Endothelial cell of umbilical vein (primary cell): Measurements from ENCODE around the gene PCSK6. TPM values are rescaled to one million over a fixed set of nuclear protein-coding genes. Genes with fewer than 3 reads are reported as not detected.

Source experiments
- BruUV-seq: library from RNA; stranded (reverse); fragments of 400-500 nt; replicated peaks from 2 replicates; lab custom pipeline; 2021; lab: Mats Ljungman, UMichigan
- CTCF ChIA-PET: fragments of 300-600, 350-600 bp; sonication (Branson Sonifier 250); formaldehyde crosslinking; loops from one replicate; lab custom pipeline; 2021; ENCODE audit warnings: antibody characterized with exemption, inconsistent platforms; lab: Charles Lee
- POLR2A ChIA-PET: fragments of 300-600, 350-600 bp; sonication (Branson Sonifier 250); formaldehyde crosslinking; loops from one replicate; lab custom pipeline; 2021; ENCODE audit warnings: antibody characterized with exemption, inconsistent platforms; lab: Charles Lee
- DNase-seq: peaks from one replicate; pipeline ENCODE4 v3.0.0-alpha.2; 2011; ENCODE audit warnings: low read depth, low spot score
- FAIRE-seq: peaks from 2 replicates; lab custom pipeline; 2011; peaks lifted over from hg19 to GRCh38; lab: Jason Lieb, UNC
- H2AFZ ChIP-seq: 2 replicates; pipeline ENCODE4 v1.6.0; 2012; ENCODE audit warnings: low read depth, low read length, control low read depth, inconsistent platforms
- H3K27ac ChIP-seq: 2 replicates; pipeline ENCODE4 v1.5.1; 2011; ENCODE audit warnings: low read depth, mild to moderate bottlenecking, control low read depth, low read length, moderate library complexity; ENCODE audit not compliant: insufficient read depth
- H3K27me3 ChIP-seq, 2 experiments: 2 replicates each; pipeline versions ENCODE4 v1.6.0 to v1.6.1; 2011; ENCODE audit warnings: low read length in 2 of 2, mixed read lengths in 1 of 2; ENCODE audit not compliant: control insufficient read depth in 2 of 2, insufficient read depth in 2 of 2
- H3K36me3 ChIP-seq, 2 experiments: 2 replicates in 1 of 2; 3 replicates in 1 of 2; pipeline ENCODE4 v1.5.1; 2011; ENCODE audit warnings: low read length in 2 of 2, mild to moderate bottlenecking in 1 of 2, moderate library complexity in 1 of 2; ENCODE audit not compliant: control insufficient read depth in 2 of 2, insufficient read depth in 2 of 2; ENCODE audit errors: extremely low read depth in 1 of 2
- H3K4me1 ChIP-seq: 3 replicates; pipeline ENCODE4 v1.5.1; 2011; ENCODE audit warnings: mild to moderate bottlenecking, low read length; ENCODE audit not compliant: control insufficient read depth, insufficient read depth; ENCODE audit errors: extremely low read depth
- H3K4me2 ChIP-seq: 2 replicates; pipeline ENCODE4 v1.6.1; 2011; ENCODE audit warnings: low read length, control low read depth, mixed read lengths; ENCODE audit not compliant: insufficient read depth
- H3K4me3 ChIP-seq, 3 experiments: fragments of 200-600 bp in 1 of 3; sonication (generic), shearing (Covaris generic) in 1 of 3; replicated peaks in 1 of 3; 2 replicates each; pipeline ENCODE4 v1.5.1; 2011 to 2016; ENCODE audit warnings: control low read depth in 3 of 3, low read length in 3 of 3, mild to moderate bottlenecking in 2 of 3, inconsistent platforms in 1 of 3, low read depth in 1 of 3, moderate library complexity in 1 of 3; ENCODE audit not compliant: insufficient read depth in 1 of 3
- H3K79me2 ChIP-seq: 2 replicates; pipeline ENCODE4 v1.6.0; 2012; ENCODE audit warnings: low read length, inconsistent platforms; ENCODE audit not compliant: control insufficient read depth, insufficient read depth
- H3K9ac ChIP-seq: replicated peaks from 2 replicates; pipeline ENCODE3; 2011; ENCODE audit warnings: low read length, control low read depth; ENCODE audit not compliant: insufficient read depth; ENCODE audit errors: extremely low read depth
- H3K9me1 ChIP-seq: replicated peaks from 3 replicates; pipeline ENCODE4 v1.6.0; 2011; ENCODE audit warnings: mild to moderate bottlenecking, low read length; ENCODE audit not compliant: control insufficient read depth, insufficient read depth; ENCODE audit errors: extremely low read depth
- H3K9me3 ChIP-seq: replicated peaks from 2 replicates; pipeline ENCODE4 v1.5.1; 2012; ENCODE audit warnings: low read length, inconsistent platforms; ENCODE audit not compliant: control insufficient read depth, insufficient read depth
- H4K20me1 ChIP-seq: replicated peaks from 2 replicates; pipeline ENCODE3; 2011; ENCODE audit warnings: mild to moderate bottlenecking, low read length; ENCODE audit not compliant: control insufficient read depth, insufficient read depth; ENCODE audit errors: extremely low read depth
- CTCF ChIP-seq, 2 donors: IDR thresholded peaks; 1 replicate in 1 of 2; 2 replicates in 1 of 2; pipeline ENCODE4 v1.5.1; 2011; ENCODE audit warnings: low read length in 2 of 2, mild to moderate bottlenecking in 2 of 2, moderate library complexity in 2 of 2, control low read depth in 1 of 2, inconsistent platforms in 1 of 2, low read depth in 1 of 2; ENCODE audit not compliant: insufficient read depth in 1 of 2; ENCODE audit errors: extremely low read depth in 1 of 2
- FOS ChIP-seq: IDR thresholded peaks from 2 replicates; pipeline ENCODE4 v1.6.1; 2011; ENCODE audit warnings: mild to moderate bottlenecking, low read length, moderate library complexity, borderline replicate concordance; ENCODE audit not compliant: insufficient read depth
- JUN ChIP-seq: IDR thresholded peaks from 2 replicates; pipeline ENCODE4 v1.6.1; 2011; ENCODE audit warnings: borderline replicate concordance, low read depth; ENCODE audit not compliant: insufficient read length, insufficient read depth
- MAX ChIP-seq: IDR thresholded peaks from 2 replicates; pipeline ENCODE4 v1.6.1; 2011; ENCODE audit not compliant: insufficient read depth, insufficient read length
- MYC ChIP-seq: IDR thresholded peaks from one replicate; pipeline ENCODE4 v1.6.1; 2011; ENCODE audit warnings: mild to moderate bottlenecking, low read depth, low read length
- POLR2AphosphoS5 ChIP-seq: IDR thresholded peaks from 2 replicates; pipeline ENCODE4 v1.6.1; 2012; ENCODE audit warnings: low read depth, mild to moderate bottlenecking, control low read depth, low read length, moderate library complexity; ENCODE audit not compliant: insufficient read depth
- dilution Hi-C: fragments of 300-500 bp; cut with MboI; formaldehyde crosslinking; loops from one replicate; pipeline ENCODE4 v1.15.0; 2019; ENCODE audit warnings: low sequenced_read_pairs; ENCODE audit not compliant: extremely low pct_ligation_motif_present
- intact Hi-C: fragments of 100-400 bp; cut with micrococcal nuclease; formaldehyde crosslinking; loops from one replicate; pipeline ENCODE4 v1.10.0; 2022
- polyA plus RNA-seq, 4 experiments: library from polyadenylated mRNA; depleted of rRNA in 3 of 4; stranded (reverse) in 3 of 4; unstranded in 1 of 4; fragments of >200 nt; gene quantifications; 2 replicates each; pipeline versions ENCODE4 v1.2.1 to v1.2.3, GENCODE V29; 2011 to 2012; ENCODE audit warnings: missing spikeins in 1 of 4
- total RNA-seq: library from RNA; stranded (reverse); gene quantifications from 2 replicates; pipeline ENCODE4 v1.2.3, GENCODE V29; 2021

PCSK6 gene
- total and polyA plus RNA-seq, 2 donors (not counting 3 experiments of a cell fraction or from before 2014, with no cell fraction given): 0.18 to 0.69 TPM

GRCh38 chr15:101317336-101317872, 172.1 kb downstream of the PCSK6 start:
- Histone ChIP-seq H4K20me1 (no peaks in the 10 kb centered on the region), H3K9me3 (no peaks in the 10 kb centered on the region), H3K9ac (no peak overlapping the region), H3K4me3 (no peak overlapping the region), H3K36me3 (no peaks in the 10 kb centered on the region), H3K27ac (no peak overlapping the region), H3K4me1 (no peaks in the 10 kb centered on the region), H3K79me2 (no peaks in the 10 kb centered on the region), H3K27me3 (no peaks in the 10 kb centered on the region), H3K4me2 (no peak overlapping the region), H3K9me1 (no peaks in the 10 kb centered on the region), H2AFZ (no peak overlapping the region)
- dilution Hi-C loops (no loop called here), intact Hi-C loops (no loop called here)
- TF ChIP-seq POLR2AphosphoS5 (no peak), MAX (no peak), MYC (no peak), CTCF (IDR thresholded peaks at IDR 0.05; ENCODE audit: extremely low read depth in 1 of 2, insufficient read depth in 1 of 2, low read depth in 1 of 2, low read length in 2 of 2) (no peak)
- POLR2A ChIA-PET: no interaction called here
- no peak for DNase-seq
- FAIRE-seq: no peak
- BruUV-seq: no TSS peak
- CTCF ChIA-PET: no interaction called here

GRCh38 chr15:101316529-101316928, 173.0 kb downstream of the PCSK6 start:
- no peaks in the 10 kb centered on the region for H4K20me1 ChIP-seq
- no peak overlapping the region for H3K27ac ChIP-seq
- no peak overlapping the region for H3K9ac ChIP-seq
- no peaks in the 10 kb centered on the region for H3K9me1 ChIP-seq
- H3K4me2 ChIP-seq: no peak overlapping the region
- no peak for TF ChIP-seq MAX
- no peak for TF ChIP-seq FOS
- no peak for TF ChIP-seq JUN
- no peaks in the 10 kb centered on the region for H3K9me3 ChIP-seq
- H3K27me3 ChIP-seq: no peaks in the 10 kb centered on the region
- BruUV-seq: no TSS peak
- H3K79me2 ChIP-seq: no peaks in the 10 kb centered on the region
- no peaks in the 10 kb centered on the region for H3K4me1 ChIP-seq
- no peak for FAIRE-seq
- POLR2A ChIA-PET: no interaction called here
- no peak for DNase-seq
- H3K4me3 ChIP-seq: no peak overlapping the region
- CTCF ChIA-PET: interaction anchor here (0.9 to 2.4 kb wide), 3 partner anchors 16 to 325 kb away, joined by 3 to 8 read pairs (median 4); no protein-coding TSS in a partner anchor
- intact Hi-C loops (no loop called here), dilution Hi-C loops (no loop called here)
- H3K36me3 ChIP-seq: no peaks in the 10 kb centered on the region
- no peak overlapping the region for H2AFZ ChIP-seq
